ENCODE measurements around the gene MYRIP.
"Not testable (repeated sequence)": the region's sequence is repeated elsewhere in the genome, so short reads cannot be mapped to it uniquely, and the experiment has no call there.

Gene MYRIP

DNA sequence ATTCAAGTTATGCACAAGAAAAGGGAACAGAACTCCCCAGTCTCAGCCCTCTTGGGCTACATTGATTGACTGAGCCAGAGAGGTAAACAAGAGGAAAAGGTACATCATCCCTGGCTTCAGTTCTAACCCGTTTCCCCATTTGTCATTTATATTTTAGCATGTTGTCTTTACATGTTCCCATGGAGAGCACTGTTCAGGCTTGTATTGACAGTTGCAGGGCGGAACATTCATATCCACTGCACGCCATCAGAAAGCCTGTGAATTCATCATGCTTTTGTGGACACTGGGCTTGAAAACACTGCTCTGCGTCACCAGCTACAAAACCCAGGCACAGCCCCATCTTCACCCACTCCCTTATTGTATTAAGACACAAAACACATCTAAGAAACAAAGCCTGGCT lies 259.2 kb downstream of the MYRIP start:
- H3K27ac ChIP-seq: no peak overlapping the region
- TF ChIP-seq, protein P1, sequence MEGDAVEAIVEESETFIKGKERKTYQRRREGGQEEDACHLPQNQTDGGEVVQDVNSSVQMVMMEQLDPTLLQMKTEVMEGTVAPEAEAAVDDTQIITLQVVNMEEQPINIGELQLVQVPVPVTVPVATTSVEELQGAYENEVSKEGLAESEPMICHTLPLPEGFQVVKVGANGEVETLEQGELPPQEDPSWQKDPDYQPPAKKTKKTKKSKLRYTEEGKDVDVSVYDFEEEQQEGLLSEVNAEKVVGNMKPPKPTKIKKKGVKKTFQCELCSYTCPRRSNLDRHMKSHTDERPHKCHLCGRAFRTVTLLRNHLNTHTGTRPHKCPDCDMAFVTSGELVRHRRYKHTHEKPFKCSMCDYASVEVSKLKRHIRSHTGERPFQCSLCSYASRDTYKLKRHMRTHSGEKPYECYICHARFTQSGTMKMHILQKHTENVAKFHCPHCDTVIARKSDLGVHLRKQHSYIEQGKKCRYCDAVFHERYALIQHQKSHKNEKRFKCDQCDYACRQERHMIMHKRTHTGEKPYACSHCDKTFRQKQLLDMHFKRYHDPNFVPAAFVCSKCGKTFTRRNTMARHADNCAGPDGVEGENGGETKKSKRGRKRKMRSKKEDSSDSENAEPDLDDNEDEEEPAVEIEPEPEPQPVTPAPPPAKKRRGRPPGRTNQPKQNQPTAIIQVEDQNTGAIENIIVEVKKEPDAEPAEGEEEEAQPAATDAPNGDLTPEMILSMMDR (conservative IDR thresholded peaks at IDR 0.05): no peak
- TF ChIP-seq ZFX (IDR thresholded peaks at IDR 0.05): no peak

DNA sequence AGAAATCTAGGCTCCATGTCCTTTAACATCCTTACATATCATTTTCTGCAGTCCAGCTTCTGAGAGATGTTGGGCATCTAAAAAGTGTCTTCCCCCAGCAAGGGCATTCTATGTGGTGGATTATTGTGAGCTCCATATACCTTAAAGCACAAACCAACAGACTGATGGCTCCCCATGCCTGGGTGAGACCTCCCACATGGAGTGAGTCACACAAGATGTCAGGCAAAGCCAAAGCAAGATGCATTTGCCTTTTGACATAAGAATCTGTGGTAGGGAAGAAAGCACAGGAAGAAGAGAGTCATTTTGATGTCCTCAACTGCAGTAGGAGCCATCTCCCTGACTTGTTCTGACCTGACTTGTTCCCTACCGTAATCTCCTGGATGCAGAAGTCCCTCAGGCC lies 261.4 kb downstream of the MYRIP start:
- TF ChIP-seq, protein P1 (conservative IDR thresholded peaks at IDR 0.05): no peak
- TF ChIP-seq ZFX (IDR thresholded peaks at IDR 0.05): no peak
- H3K27ac ChIP-seq: no peak overlapping the region

DNA sequence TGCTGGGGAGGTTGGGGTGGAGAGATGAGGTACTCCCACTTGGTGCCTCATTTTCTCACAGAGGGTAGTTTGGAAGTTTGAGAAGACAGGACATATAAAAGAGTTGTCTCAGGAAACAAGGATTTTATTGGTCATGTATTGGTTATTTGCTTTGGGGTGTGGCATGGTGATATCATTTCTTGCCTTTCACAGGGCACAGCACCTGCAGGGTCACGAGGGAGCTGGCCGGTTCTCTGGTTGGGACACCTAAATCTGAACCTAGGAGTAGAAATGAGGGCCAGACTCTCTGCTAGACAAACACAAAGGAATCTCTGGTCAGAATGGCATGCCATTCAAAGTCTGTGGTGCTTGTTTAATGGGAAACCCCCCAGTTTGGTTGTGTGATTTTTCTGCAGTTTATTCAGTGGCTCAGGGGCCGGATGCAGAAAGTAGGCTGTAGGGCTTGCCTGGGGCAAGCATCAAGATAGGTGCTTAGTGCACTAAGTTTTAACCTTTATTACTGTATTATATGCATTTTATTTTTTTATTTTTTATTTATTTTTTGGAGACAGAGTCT lies 262.4 kb downstream of the MYRIP start:
- H3K27ac ChIP-seq: no peak overlapping the region
- TF ChIP-seq, protein P1 (conservative IDR thresholded peaks at IDR 0.05): no peak
- no peak for TF ChIP-seq ZFX (IDR thresholded peaks at IDR 0.05)

DNA sequence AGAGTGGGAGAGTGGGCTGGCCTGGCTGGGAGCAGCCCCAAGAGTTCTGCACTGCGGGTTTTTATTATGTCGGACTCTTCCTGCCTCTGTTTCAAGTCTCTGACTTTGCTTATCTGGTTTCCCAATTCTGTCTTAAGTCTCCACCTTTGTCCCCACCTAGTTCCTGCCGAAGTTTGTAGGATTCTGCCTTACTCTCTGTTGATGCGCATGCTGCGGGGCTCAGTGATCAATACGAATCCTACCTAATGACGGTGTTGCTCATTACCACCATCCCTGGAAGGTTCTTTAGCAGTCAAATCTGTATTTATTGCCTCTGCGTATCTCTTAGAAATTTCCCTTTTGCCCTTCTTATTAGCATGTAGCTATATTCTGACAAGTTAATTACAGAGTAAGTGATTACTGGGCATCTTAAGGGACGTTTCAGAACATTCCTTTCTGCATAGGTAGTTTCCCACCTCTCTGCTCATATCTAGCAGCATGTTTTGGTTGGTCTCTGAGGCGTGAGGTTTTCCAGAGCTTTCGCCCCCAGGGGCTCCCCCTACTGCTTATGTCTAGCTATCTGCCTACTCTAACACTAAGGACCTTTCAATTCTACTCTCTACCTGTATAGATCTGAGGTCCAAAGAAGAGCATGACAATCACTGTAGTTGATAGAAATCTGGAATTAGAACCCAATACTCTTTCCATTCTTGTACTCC lies 264.1 kb downstream of the MYRIP start:
- no peak for TF ChIP-seq ZFX (IDR thresholded peaks at IDR 0.05)
- TF ChIP-seq, protein P1 (conservative IDR thresholded peaks at IDR 0.05): peak; percentile 17
- H3K27ac ChIP-seq: no peak overlapping the region

DNA sequence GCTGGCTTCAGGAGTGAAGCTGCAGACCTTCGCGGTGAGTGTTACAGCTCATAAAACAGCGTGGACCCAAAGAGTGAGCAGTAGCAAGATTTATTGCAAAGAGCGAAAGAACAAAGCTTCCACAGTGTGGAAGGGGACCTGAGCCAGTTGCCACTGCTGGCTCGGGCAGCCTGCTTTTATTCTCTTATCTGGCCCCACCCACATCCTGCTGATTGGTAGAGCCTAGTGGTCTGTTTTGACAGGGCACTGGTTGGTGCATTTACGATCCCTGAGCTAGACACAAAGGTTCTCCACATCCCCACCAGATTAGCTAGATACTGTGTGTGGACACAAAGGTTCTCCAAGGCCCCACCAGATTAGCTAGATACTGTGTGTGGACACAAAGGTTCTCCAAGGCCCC lies 267.7 kb downstream of the MYRIP start:
- not testable (repeated sequence) for H3K27ac ChIP-seq

DNA sequence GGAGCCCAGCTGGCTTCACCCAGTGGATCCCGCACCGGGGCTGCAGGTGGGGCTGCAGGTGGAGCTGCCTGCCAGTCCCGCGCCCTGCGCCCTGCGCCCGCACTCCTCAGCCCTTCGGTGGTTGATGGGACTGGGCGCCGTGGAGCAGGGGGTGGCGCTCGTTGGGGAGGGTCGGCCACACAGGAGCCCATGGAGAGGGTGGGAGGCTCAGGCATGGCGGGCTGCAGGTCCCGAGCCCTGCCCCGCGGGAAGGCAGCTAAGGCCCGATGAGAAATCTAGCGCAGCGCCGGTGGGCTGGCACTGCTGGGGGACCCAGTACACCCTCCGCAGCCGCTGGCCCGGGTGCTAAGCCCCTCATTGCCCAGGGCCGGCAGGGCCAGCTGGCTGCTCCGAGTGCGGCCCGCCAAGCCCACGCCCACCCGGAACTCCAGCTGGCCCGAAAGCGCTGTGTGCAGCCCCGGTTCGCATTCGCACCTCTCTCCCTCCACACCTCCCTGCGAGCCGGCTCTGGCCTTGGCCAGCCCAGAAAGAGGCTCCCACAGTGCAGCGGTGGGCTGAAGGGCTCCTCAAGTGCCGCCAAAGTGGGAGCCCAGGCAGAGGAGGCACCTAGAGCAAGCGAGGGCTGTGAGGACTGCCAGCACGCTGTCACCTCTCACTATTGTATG lies 268.6 kb downstream of the MYRIP start:
- not testable (repeated sequence) for H3K27ac ChIP-seq

DNA sequence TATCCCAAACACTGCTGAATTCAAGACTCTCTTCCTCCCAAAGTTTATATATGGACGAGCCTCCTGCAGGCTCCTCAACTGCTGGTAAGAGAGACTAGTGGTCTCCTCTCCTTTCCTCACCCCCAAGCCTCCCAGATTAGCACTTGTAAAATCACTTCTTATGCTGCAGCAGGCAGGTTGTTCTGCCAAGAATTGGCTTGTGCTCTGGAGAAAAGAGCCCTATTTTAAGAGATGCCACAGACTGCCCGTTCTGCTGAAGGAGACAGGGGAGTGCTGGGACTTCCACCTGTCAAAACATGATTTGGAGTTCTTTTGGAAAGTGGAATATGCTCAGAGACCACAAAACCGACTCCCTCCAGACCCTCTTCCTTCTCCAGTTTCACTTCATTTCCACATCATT lies 269.2 kb downstream of the MYRIP start:
- H3K27ac ChIP-seq: no peak overlapping the region
- TF ChIP-seq ZFX (IDR thresholded peaks at IDR 0.05): no peak
- TF ChIP-seq, protein P1 (conservative IDR thresholded peaks at IDR 0.05): no peak

DNA sequence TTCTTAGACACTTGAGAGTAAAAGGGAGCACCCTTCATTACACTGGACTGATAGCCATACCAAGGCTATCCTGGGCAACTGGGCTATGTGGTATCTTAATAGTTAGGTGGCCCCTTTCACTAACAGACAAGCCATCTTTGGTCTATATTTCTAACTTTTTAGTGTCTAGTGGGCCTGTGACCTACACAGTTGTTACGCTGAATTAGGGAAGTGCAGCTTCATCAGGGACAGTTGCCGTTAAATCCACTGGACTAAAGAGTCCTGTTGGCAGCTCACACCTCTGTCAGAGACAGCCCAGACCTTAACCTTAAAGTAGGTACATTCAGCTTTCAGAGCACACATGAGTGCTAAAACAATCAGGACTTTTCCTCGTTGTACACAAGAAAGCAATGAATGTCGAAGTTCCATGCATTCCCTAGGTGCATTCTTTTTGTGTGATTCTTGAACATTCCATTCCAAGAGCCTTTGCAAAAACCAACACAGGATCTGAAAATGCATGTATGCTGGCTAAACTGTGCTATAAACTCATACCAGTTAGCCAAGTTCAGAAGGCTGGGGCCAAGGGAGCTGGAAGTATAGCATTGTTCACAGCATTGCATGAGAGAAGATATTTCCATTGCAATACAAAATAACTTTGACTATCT lies 269.9 kb downstream of the MYRIP start:
- no peak overlapping the region for H3K27ac ChIP-seq

More for the DNA sequence above, 269.9 kb downstream of the MYRIP start:
- TF ChIP-seq, protein P1 (conservative IDR thresholded peaks at IDR 0.05): no peak
- TF ChIP-seq ZFX (IDR thresholded peaks at IDR 0.05): no peak

All from C4-2B (cell line).